NT2/D1 (cell line): ENCODE data around the gene C19orf12.

Experiments
- DNase-seq: peaks from one replicate; pipeline ENCODE4 v3.0.0-alpha.2; 2011; ENCODE audit warnings: low read depth, low spot score
- H3K27me3 ChIP-seq: 2 replicates; pipeline ENCODE4 v1.6.0; 2011; ENCODE audit warnings: mild to moderate bottlenecking; ENCODE audit not compliant: insufficient read length, insufficient read depth
- H3K36me3 ChIP-seq: 2 replicates; pipeline ENCODE4 v1.6.1; 2011; ENCODE audit warnings: mild to moderate bottlenecking, low read length, mixed read lengths; ENCODE audit not compliant: insufficient read depth, insufficient read length
- H3K4me1 ChIP-seq: 2 replicates; pipeline ENCODE4 v1.5.1; 2011; ENCODE audit not compliant: insufficient read depth, insufficient read length
- H3K4me3 ChIP-seq: 2 replicates; pipeline ENCODE4 v1.5.1; 2011; ENCODE audit warnings: low read depth; ENCODE audit not compliant: insufficient read length
- H3K9ac ChIP-seq: 2 replicates; pipeline ENCODE4 v1.6.0; 2011; ENCODE audit warnings: low read depth; ENCODE audit not compliant: insufficient read length
- H3K9me3 ChIP-seq: 2 replicates; pipeline ENCODE4 v1.5.1; 2011; ENCODE audit warnings: mild to moderate bottlenecking, low read length; ENCODE audit not compliant: insufficient read depth
- SUZ12 ChIP-seq: IDR thresholded peaks from 2 replicates; pipeline ENCODE4 v1.6.1; 2011; ENCODE audit not compliant: insufficient read length, insufficient read depth; ENCODE audit errors: extremely low read depth
- YY1 ChIP-seq: IDR thresholded peaks from 2 replicates; pipeline ENCODE4 v1.6.1; 2011; ENCODE audit not compliant: insufficient read length, insufficient read depth
- ZNF274 ChIP-seq: IDR thresholded peaks from 2 replicates; pipeline ENCODE4 v1.6.1; 2011; ENCODE audit warnings: mild to moderate bottlenecking, low read depth, low read length

C19orf12 gene

DNA sequence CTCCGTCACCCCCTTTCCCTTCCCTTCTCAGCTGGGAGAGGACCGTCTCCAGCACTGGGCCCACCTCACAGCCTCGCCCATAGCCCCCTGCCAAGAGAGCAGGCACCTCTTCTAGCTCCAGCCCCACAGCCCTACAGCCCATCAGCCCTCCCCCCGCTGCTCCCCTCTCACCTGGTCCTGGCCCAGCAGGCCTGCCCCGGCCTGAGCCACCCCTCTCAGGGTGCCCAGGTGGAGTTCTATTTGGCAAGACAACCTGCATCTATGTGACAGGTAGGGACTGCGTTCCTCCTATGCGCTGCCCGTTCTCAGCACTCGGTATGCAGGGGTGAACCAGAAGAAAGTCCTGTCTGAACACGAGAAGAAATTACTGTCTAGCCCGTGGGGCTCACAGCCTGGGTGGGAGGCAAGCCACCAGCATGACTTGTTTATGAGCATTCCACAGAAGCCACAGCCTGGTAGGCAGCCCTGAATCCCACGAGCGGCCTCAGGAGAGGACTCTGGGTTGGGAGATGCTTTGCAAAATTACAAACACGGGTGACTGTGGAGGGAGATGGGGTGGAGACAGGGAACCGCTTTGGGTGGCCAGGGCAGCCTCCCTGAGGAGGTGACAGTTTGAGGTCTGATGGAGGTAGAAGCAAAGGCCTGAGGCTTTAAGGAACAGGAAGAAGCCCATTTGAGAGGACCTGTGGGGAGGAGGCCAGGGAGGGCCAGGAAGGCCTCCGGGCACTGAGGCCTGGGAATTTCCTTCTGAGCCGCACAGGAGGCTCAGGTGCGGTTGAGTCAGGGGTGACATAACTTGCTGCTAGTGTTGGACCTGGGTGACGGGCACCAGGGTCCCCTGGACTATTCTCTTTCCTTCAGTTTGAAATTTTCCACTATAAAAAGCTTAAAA, 51.0 kb downstream of the C19orf12 start:
- Histone ChIP-seq H3K4me1 (peaks cover 10% of the 10 kb centered on the region), H3K36me3 (peaks cover 3% of the 10 kb centered on the region), H3K9ac (peak overlapping the region; percentile 42), H3K4me3 (no peak overlapping the region), H3K9me3 (no peaks in the 10 kb centered on the region), H3K27me3 (peaks cover 5% of the 10 kb centered on the region)
- DNase-seq, result no peak
- TF ChIP-seq SUZ12 (no peak), YY1 (no peak), ZNF274 (no peak)

DNA sequence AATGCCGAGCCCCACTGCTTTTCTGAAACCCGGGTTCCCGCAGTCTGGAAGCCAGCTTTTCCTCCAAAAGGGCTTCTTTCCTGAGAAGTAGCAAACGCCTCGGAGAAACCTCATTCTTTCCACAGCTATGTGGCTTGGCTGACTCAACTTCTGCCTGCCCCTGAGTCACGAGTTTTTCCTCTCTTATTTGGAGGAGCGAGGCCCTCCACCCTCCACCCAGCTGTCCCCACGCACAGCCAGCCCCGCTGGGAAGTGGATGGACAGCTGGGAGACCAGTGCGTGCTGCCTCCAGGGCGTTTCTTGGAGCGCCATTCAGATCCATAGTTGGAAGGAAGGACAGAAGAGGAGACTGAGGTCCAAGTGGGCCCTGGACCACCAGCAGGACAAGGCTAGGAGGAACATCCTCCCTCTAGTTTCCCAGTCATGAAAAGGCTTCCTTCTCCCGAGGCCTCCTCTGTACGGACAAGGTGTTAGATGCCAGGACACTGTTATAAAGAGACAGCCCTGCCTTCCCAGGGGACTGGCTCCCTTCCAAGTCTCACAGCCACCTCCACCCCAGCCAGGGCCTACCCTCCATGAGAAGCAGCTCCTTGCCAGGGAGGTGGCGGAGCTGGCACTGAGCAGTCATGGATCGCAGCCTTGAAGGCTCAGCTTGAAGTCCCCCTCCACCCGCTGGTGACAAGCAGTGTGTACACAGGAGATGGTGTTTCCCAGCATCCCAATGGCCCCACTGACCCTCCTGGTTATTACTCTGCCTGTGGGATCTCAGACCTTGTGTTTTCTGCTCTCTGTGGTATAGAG, 52.3 kb downstream of the C19orf12 start:
- Histone ChIP-seq H3K9ac (no peak overlapping the region), H3K4me3 (no peak overlapping the region), H3K36me3 (no peaks in the 10 kb centered on the region), H3K4me1 (peaks cover 7% of the 10 kb centered on the region), H3K9me3 (no peaks in the 10 kb centered on the region), H3K27me3 (peaks cover 5% of the 10 kb centered on the region)
- DNase-seq, result no peak
- TF ChIP-seq SUZ12 (no peak), ZNF274 (no peak), YY1 (no peak)

DNA sequence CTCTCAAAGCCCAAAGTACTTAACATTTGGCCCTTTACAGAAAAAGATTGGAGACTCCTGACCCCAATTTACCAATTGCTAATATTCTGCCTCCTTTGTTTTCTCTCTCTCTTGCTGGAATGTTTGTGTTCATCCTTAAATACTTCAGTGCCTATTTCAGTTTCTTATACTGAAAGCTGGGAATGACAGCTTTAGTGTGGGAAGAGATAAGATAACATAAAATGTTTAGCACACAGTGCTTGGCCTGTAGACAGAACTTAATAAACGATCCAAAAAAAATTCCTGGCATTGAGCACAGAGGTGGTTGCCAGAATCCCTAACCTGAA, 52.8 kb downstream of the C19orf12 start:
- Histone ChIP-seq H3K4me1 (peaks cover 2% of the 10 kb centered on the region), H3K4me3 (no peak overlapping the region), H3K27me3 (peaks cover 5% of the 10 kb centered on the region), H3K9ac (no peak overlapping the region), H3K9me3 (no peaks in the 10 kb centered on the region), H3K36me3 (no peaks in the 10 kb centered on the region)
- no peak for DNase-seq
- TF ChIP-seq SUZ12 (no peak), ZNF274 (no peak), YY1 (no peak)

DNA sequence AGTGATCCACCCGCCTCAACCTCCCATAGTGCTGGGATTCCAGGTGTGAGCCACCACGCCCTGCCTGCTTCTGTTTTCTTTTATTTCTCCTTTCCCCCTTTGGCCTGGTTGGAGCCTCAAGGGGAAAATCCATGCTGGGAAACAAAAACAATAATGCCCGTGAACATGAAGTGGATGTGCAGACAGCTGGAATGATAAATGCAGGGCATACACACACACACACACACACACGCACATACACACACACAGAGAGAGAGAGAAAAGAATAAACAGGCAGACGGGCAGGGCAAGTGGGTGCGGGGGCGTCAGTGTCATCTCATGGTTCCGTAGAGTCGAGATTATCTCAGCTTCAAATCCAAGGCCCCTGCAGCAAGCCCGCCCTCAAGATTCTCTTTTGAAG, 54.2 kb downstream of the C19orf12 start:
- no peaks in the 10 kb centered on the region for H3K36me3 ChIP-seq
- no peak overlapping the region for H3K4me3 ChIP-seq
- H3K27me3 ChIP-seq, result peaks cover 5% of the 10 kb centered on the region
- H3K9me3 ChIP-seq, result no peaks in the 10 kb centered on the region
- no peak overlapping the region for H3K9ac ChIP-seq
- H3K4me1 ChIP-seq, result no peaks in the 10 kb centered on the region
- no peak for DNase-seq
- TF ChIP-seq SUZ12 (no peak), ZNF274 (no peak), YY1 (no peak)

DNA sequence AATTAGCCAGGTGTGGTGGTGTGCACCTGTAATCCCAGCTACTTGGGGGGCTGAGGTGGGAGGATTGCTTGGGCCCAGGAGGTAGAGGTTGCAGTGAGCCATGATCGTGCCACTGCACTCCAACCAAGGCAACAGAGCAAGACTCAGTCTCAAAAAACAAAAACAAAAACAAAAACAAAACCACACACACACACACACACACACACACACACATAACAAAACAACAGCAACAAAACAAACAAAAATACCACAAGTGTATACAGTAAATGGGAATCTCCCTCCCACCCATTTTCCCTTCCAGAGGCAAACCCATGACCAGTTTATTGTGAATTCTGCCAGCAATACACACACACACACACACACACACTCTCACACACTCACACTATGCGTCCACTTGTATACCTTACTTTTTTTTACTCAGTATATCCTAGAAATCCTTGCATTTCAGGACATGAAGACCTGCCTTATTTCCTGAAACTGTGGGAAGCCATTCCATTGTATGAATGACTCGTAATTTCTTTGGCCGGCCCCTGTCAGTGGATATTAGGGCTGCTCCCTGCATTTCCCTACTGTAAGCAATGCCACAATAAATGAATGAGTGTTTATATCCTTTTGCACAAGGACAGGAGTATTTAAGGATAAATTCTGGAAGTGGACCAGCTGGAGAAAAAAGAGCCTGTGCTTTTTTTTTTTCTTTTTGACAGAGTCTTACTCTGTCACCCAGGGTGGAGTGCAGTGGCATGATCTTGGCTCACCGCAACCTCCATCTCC, 56.7 kb downstream of the C19orf12 start:
- Histone ChIP-seq H3K9me3 (peaks cover 7% of the 10 kb centered on the region; the same call in 1 of the 2 replicates), H3K36me3 (no peaks in the 10 kb centered on the region), H3K4me3 (no peak overlapping the region), H3K4me1 (no peaks in the 10 kb centered on the region), H3K9ac (no peak overlapping the region), H3K27me3 (peaks cover 5% of the 10 kb centered on the region)
- TF ChIP-seq YY1 (no peak), SUZ12 (no peak), ZNF274 (no peak)
- no peak for DNase-seq

DNA sequence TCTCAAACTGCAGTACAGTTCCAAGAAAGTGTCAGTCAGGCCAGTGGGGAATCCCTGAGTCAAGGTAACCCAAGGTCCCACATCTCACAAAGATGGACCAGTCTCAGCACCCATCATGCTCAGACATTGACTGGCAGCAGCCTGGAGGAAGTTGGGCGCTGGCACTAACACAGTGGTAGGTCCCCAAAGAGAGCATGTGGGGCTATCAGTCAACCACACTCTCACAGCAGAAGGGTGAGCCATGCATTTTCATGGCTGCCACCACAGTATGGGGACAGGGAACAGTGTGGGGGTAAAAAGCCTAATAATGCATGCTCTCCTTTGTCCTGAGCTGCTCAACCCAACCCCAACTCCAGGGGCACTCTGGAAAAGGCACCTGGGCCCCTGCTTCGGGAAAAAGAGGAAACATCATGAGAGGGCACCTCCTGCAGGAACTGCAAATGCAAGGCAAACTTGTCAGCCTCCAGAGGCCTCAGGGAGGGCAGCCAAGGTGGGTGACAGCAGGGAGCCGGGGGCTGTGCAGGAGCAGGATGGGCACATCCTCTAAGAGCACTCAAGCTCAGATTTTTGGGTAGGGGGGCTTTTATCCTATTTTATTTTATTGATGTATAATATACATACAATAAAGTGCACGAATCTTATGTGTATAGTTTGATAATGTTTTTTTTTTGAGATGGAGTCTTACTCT, 59.3 kb downstream of the C19orf12 start:
- no peak for DNase-seq
- TF ChIP-seq YY1 (no peak), ZNF274 (no peak), SUZ12 (no peak)
- Histone ChIP-seq H3K4me3 (no peak overlapping the region), H3K36me3 (no peaks in the 10 kb centered on the region), H3K9ac (no peak overlapping the region), H3K9me3 (peaks cover 7% of the 10 kb centered on the region; the same call in 1 of the 2 replicates), H3K4me1 (no peaks in the 10 kb centered on the region), H3K27me3 (no peaks in the 10 kb centered on the region)
